ENCODE data around the gene BRAF. TPM values are rescaled to one million over a fixed set of nuclear protein-coding genes. Genes with fewer than 3 reads are reported as not detected.
"Not testable (repeated sequence)": the region's sequence is repeated elsewhere in the genome, so short reads cannot be mapped to it uniquely, and the experiment has no call there.

BRAF gene
- total RNA-seq, 1 experiment from 2014 or later, result 31.3 TPM

- H3K27ac Mint-ChIP-seq (ENCODE audit: unreplicated experiment), result no peak overlapping the region
- H3K27me3 Mint-ChIP-seq (ENCODE audit: unreplicated experiment), result no peaks in the 10 kb centered on the region
- H3K4me1 Mint-ChIP-seq (ENCODE audit: low read depth, unreplicated experiment), result peaks cover 9% of the 10 kb centered on the region
- no peaks in the 10 kb centered on the region for H3K9me3 Mint-ChIP-seq (ENCODE audit: low read depth, unreplicated experiment)
- H3K4me3 Mint-ChIP-seq (ENCODE audit: low read depth, unreplicated experiment), result no peak overlapping the region
- no peak for DNase-seq
- BruUV-seq (replicated peaks), result no TSS peak
- intact Hi-C loops (cut with micrococcal nuclease; ENCODE audit: unreplicated experiment), result no loop called here
- CTCF ChIA-PET, result no interaction called here
- no peak for TF ChIP-seq CTCF (IDR thresholded peaks at IDR 0.05; ENCODE audit: unreplicated experiment)
- H3K36me3 Mint-ChIP-seq (ENCODE audit: insufficient read depth, unreplicated experiment), result no peaks in the 10 kb centered on the region
These were observed 10.6 kb downstream of the BRAF start for GRCh38 chr7:140914083-140914482.

- DNase-seq; H3K27ac Mint-ChIP-seq (ENCODE audit: unreplicated experiment); H3K27me3 Mint-ChIP-seq (ENCODE audit: unreplicated experiment); H3K36me3 Mint-ChIP-seq (ENCODE audit: insufficient read depth, unreplicated experiment); BruUV-seq (replicated peaks); H3K4me1 Mint-ChIP-seq (ENCODE audit: low read depth, unreplicated experiment); intact Hi-C loops (cut with micrococcal nuclease; ENCODE audit: unreplicated experiment); H3K4me3 Mint-ChIP-seq (ENCODE audit: low read depth, unreplicated experiment); H3K9me3 Mint-ChIP-seq (ENCODE audit: low read depth, unreplicated experiment): not testable (repeated sequence)
- CTCF ChIA-PET, result interaction anchor here (0.7 kb wide), 1 partner anchor 1218 kb away, joined by 3 read pairs; no protein-coding TSS in a partner anchor
These were observed 11.2 kb downstream of the BRAF start for GRCh38 chr7:140913596-140913928.

- Mint-ChIP-seq H3K4me3 (ENCODE audit: low read depth, unreplicated experiment) (no peak overlapping the region), H3K9me3 (ENCODE audit: low read depth, unreplicated experiment) (no peaks in the 10 kb centered on the region), H3K27me3 (ENCODE audit: unreplicated experiment) (no peaks in the 10 kb centered on the region), H3K4me1 (ENCODE audit: low read depth, unreplicated experiment) (peaks cover 9% of the 10 kb centered on the region), H3K27ac (ENCODE audit: unreplicated experiment) (no peak overlapping the region), H3K36me3 (ENCODE audit: insufficient read depth, unreplicated experiment) (no peaks in the 10 kb centered on the region)
- intact Hi-C loops (cut with micrococcal nuclease; ENCODE audit: unreplicated experiment), result no loop called here
- TF ChIP-seq CTCF (IDR thresholded peaks at IDR 0.05; ENCODE audit: unreplicated experiment), result no peak
- BruUV-seq (replicated peaks), result no TSS peak
- no peak for DNase-seq
- CTCF ChIA-PET, result no interaction called here
These were observed 13.0 kb downstream of the BRAF start for GRCh38 chr7:140911746-140912145.

DNA sequence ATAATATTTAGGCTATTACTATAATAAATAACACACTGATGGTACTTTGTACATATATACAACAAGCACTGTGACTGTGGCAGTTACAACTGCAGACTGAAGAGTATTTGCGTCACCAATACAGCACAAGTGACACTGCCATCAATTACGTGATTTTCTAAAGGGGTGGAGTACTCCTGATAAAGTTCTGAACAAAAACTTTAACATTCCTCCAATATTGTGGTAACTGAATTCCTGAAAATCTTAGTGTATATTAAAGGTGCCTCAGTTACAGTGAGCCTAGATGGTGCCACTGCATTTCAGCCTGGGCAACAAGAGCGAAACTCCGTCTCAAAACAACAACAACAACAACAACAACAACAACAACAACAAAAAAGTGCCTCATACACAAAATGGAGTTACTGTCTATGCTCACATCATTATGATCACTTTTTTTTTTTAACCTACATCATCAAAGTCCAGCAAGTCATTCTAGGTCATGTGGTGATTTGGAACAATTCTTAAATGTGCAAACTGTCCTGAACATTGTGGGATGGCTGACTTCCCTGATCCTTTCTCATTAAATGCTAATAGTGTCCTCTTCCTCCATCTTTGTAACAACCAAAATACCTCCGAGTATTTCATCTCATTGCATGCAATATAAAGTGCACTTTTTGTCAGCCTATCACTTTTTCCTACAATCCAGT, 15.1 kb downstream of the BRAF start:
- H3K27ac Mint-ChIP-seq (ENCODE audit: unreplicated experiment), result no peak overlapping the region

More for the DNA sequence above, 15.1 kb downstream of the BRAF start:
- intact Hi-C loops (cut with micrococcal nuclease; ENCODE audit: unreplicated experiment), result no loop called here
- CTCF ChIA-PET, result no interaction called here
- no peak for DNase-seq
- Mint-ChIP-seq H3K27me3 (ENCODE audit: unreplicated experiment) (no peaks in the 10 kb centered on the region), H3K4me1 (ENCODE audit: low read depth, unreplicated experiment) (peaks cover 9% of the 10 kb centered on the region), H3K4me3 (ENCODE audit: low read depth, unreplicated experiment) (no peak overlapping the region), H3K9me3 (ENCODE audit: low read depth, unreplicated experiment) (no peaks in the 10 kb centered on the region), H3K36me3 (ENCODE audit: insufficient read depth, unreplicated experiment) (no peaks in the 10 kb centered on the region)
- TF ChIP-seq CTCF (IDR thresholded peaks at IDR 0.05; ENCODE audit: unreplicated experiment), result no peak
- no TSS peak for BruUV-seq (replicated peaks)
